ENCODE measurements around the gene ENTPD3. TPM values are rescaled to one million over a fixed set of nuclear protein-coding genes. Genes with fewer than 3 reads are reported as not detected.

Gene ENTPD3
- total RNA-seq, 2 donors from 2014 or later: 0.12 to 0.59 TPM

DNA sequence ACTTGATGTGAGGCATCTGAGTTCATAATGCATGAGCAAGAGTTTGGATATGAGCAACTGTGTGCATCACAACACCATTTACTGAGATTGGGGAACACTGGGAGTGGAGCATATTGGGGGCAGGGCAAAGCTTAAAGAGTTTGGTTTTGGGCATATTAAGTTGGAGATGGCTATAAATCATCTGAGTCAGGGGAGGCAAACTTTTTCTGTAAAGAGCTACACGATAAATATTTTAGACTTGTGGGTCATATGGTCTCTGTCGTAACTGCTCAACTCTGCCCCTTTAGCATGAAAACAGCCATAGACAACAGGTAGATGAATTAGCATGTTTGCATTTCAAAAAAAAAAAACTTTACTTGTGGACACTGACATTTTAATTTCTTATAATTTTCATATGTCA lies 20.0 kb downstream of the ENTPD3 start:
- TF ChIP-seq, protein P1, sequence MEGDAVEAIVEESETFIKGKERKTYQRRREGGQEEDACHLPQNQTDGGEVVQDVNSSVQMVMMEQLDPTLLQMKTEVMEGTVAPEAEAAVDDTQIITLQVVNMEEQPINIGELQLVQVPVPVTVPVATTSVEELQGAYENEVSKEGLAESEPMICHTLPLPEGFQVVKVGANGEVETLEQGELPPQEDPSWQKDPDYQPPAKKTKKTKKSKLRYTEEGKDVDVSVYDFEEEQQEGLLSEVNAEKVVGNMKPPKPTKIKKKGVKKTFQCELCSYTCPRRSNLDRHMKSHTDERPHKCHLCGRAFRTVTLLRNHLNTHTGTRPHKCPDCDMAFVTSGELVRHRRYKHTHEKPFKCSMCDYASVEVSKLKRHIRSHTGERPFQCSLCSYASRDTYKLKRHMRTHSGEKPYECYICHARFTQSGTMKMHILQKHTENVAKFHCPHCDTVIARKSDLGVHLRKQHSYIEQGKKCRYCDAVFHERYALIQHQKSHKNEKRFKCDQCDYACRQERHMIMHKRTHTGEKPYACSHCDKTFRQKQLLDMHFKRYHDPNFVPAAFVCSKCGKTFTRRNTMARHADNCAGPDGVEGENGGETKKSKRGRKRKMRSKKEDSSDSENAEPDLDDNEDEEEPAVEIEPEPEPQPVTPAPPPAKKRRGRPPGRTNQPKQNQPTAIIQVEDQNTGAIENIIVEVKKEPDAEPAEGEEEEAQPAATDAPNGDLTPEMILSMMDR (IDR thresholded peaks at IDR 0.05): no peak
- H3K4me1 ChIP-seq: no peaks in the 10 kb centered on the region
- no peaks in the 10 kb centered on the region for H3K9me3 ChIP-seq
- no peaks in the 10 kb centered on the region for H3K36me3 ChIP-seq
- no peak overlapping the region for H3K4me3 ChIP-seq
- no peaks in the 10 kb centered on the region for H3K27me3 ChIP-seq
- no peak overlapping the region for H3K27ac ChIP-seq
- DNase-seq (ENCODE audit: low spot score): no peak

DNA sequence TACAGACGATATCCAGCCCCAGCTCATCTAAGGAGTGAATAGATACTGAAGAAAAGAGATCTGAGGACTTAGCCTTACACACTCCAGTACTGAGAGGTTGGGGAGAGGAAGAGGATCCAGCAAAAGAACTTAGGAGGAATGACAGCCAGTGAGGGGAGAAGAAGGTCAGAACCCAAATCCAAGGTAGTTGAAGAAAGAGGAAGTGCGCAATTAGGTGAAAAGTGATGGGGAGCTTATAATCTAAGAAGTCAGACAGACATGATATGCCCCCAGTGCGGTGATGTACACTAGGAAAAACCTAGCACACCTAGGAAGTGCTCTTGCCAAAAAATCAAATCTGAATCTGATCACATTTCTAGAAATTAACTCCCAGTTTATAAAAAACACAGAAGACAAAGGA lies 20.6 kb downstream of the ENTPD3 start:
- Histone ChIP-seq H3K27ac (no peak overlapping the region), H3K36me3 (no peaks in the 10 kb centered on the region), H3K27me3 (no peaks in the 10 kb centered on the region), H3K4me1 (no peaks in the 10 kb centered on the region), H3K9me3 (no peaks in the 10 kb centered on the region), H3K4me3 (no peak overlapping the region)
- DNase-seq (ENCODE audit: low spot score): no peak
- TF ChIP-seq, protein P1 (IDR thresholded peaks at IDR 0.05): no peak

DNA sequence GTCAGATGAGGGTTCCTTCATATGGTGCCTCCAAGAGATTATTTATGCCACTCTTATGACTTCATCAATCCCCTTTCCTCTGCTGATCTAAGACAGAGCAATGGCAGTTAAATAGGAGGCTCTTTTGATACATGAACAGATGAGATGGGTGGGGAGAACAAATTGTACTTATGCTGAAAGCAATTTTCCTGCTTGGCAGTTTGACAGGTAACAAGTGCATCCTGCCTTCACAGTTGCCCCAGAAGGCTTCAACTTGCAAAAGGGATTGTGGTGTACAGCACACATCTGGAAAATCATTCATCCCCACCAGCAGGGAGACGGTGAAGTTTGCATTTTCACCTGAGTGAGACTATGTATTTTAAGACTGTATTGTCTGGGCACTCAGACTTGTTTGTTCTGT lies 27.3 kb downstream of the ENTPD3 start:
- H3K4me3 ChIP-seq: no peak overlapping the region
- no peaks in the 10 kb centered on the region for H3K27me3 ChIP-seq
- TF ChIP-seq, protein P1 (IDR thresholded peaks at IDR 0.05): no peak
- H3K36me3 ChIP-seq: no peaks in the 10 kb centered on the region
- DNase-seq (ENCODE audit: low spot score): no peak
- peaks cover 0 to 6% of the 10 kb centered on the region in 2 donors for H3K4me1 ChIP-seq
- no peak overlapping the region for H3K27ac ChIP-seq
- no peaks in the 10 kb centered on the region for H3K9me3 ChIP-seq

DNA sequence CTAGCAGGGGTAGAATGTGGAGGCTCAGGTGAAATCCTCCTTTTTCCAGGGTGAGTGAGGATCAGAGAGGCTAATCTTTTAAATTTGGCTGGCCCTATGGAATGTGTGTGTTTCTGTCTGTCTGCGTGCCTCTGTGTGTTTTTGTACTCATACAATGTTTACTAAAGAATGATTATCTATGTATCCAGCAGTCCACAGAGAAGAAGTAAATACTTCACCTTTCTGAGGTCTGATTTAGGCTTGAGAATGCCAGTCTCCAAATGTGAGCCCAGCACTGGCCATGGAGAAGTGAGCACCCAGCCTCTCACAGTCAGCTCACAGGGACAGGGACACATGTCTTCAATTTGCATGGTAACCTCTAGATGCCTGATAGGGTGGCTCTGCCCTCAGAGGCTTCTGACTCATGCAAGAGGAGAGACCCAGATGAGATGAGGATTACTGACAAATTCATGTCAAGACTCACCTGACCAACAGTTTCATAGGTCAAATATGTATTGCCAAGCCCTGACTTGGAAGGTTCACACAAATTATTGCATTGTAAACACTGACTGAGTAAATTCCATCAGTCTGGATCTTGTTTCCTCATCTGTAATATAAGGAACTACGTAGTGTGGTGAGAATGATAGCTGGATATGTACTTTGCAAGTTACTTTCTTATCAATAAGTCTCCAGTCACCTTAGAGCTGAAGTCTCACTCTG lies 31.0 kb downstream of the ENTPD3 start:
- Histone ChIP-seq H3K4me1 (peaks cover 0 to 6% of the 10 kb centered on the region in 2 donors), H3K27ac (no peak overlapping the region), H3K9me3 (no peaks in the 10 kb centered on the region), H3K4me3 (no peak overlapping the region), H3K36me3 (no peaks in the 10 kb centered on the region), H3K27me3 (no peaks in the 10 kb centered on the region)
- TF ChIP-seq, protein P1 (IDR thresholded peaks at IDR 0.05): no peak
- no peak for DNase-seq (ENCODE audit: low spot score)

DNA sequence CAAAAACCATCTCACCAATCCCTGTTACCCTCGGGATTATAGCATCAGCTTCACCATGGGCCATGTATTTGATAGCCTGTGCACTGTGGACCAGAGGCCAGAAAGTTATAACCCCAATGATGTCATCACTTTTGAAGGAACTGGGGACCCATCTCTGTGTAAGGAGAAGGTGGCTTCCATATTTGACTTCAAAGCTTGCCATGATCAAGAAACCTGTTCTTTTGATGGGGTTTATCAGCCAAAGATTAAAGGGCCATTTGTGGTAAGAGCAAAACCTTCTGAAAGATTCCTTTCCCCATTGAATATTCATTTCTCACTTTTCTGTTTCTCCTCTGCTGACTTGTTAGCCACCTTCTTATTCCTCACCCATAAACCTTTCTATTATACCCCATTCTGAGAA lies 35.9 kb downstream of the ENTPD3 start:
- no peaks in the 10 kb centered on the region for H3K4me1 ChIP-seq
- DNase-seq (ENCODE audit: low spot score): no peak
- no peak overlapping the region for H3K4me3 ChIP-seq
- no peaks in the 10 kb centered on the region for H3K9me3 ChIP-seq
- H3K27ac ChIP-seq: no peak overlapping the region
- TF ChIP-seq, protein P1 (IDR thresholded peaks at IDR 0.05): no peak
- no peaks in the 10 kb centered on the region for H3K36me3 ChIP-seq
- no peaks in the 10 kb centered on the region for H3K27me3 ChIP-seq
